ENCODE measurements around the gene DYRK3. TPM values are rescaled to one million over a fixed set of nuclear protein-coding genes. Genes with fewer than 3 reads are reported as not detected.

Gene DYRK3
- total and polyA plus RNA-seq, 2 of the 13 experiments (the other 11 are each of a cell fraction or from before 2014, with no cell fraction given): 0.48 to 2.8 TPM

- no peak for TF ChIP-seq ZNF883 (CRISPR knock-in tag; IDR thresholded peaks at IDR 0.05; ENCODE audit: not compliant biosample characterization)
- TF ChIP-seq MEF2D (CRISPR knock-in tag; IDR thresholded peaks at IDR 0.05): no peak
- TF ChIP-seq HOXA3 (CRISPR knock-in tag; IDR thresholded peaks at IDR 0.05): peak; percentile 36; the same call in 1 of the 2 replicates
- TF ChIP-seq ZNF674 (CRISPR knock-in tag; IDR thresholded peaks at IDR 0.05; ENCODE audit: low read depth): no peak
- no peak for TF ChIP-seq ELF4 (CRISPR knock-in tag; IDR thresholded peaks at IDR 0.05; ENCODE audit: borderline replicate concordance)
- no peak for TF ChIP-seq NKX3-1 (CRISPR knock-in tag; IDR thresholded peaks at IDR 0.05)
- TF ChIP-seq ZUFSP (CRISPR knock-in tag; IDR thresholded peaks at IDR 0.05; ENCODE audit: borderline replicate concordance): no peak
- no peak for TF ChIP-seq PATZ1 (CRISPR knock-in tag; IDR thresholded peaks at IDR 0.05)
- TF ChIP-seq HNF1A (IDR thresholded peaks at IDR 0.05; ENCODE audit: low read depth): peak; percentile 48; the same call in 1 of the 2 replicates
- TF ChIP-seq HNF1A (CRISPR knock-in tag; IDR thresholded peaks at IDR 0.05; ENCODE audit: borderline replicate concordance): peak; percentile 69
- TF ChIP-seq FLYWCH1 (CRISPR knock-in tag; IDR thresholded peaks at IDR 0.05): no peak
- no peak for TF ChIP-seq ZNF850 (CRISPR knock-in tag; conservative IDR thresholded peaks at IDR 0.05)
- TF ChIP-seq ZNF510 (CRISPR knock-in tag; IDR thresholded peaks at IDR 0.05; ENCODE audit: low read depth): no peak
- no peak for TF ChIP-seq STAT6 (CRISPR knock-in tag; IDR thresholded peaks at IDR 0.05; ENCODE audit: borderline replicate concordance)
- TF ChIP-seq NR2F1 (CRISPR knock-in tag; IDR thresholded peaks at IDR 0.05): 0 out of 4 replicates have a peak, but pooled peaks of 1 of the 2 experiments have one; percentile 22
- no peak for TF ChIP-seq BCLAF1 (IDR thresholded peaks at IDR 0.05)
Measured at GRCh38 chr1:206691604-206692003, 56.3 kb downstream of the DYRK3 start (continued).
